ENCODE data around the gene KPNA2. TPM values are rescaled to one million over a fixed set of nuclear protein-coding genes. Genes with fewer than 3 reads are reported as not detected.
A peak's percentile ranks its signal among the peaks of the same experiment; 100 is the strongest.
"Not testable (repeated sequence)": the region's sequence is repeated elsewhere in the genome, so short reads cannot be mapped to it uniquely, and the experiment has no call there.

KPNA2 gene
- total RNA-seq, 1 donor from 2014 or later, result 104 TPM

- Mint-ChIP-seq H3K27me3 (ENCODE audit: unreplicated experiment) (peaks cover 2% of the 10 kb centered on the region), H3K4me1 (ENCODE audit: unreplicated experiment) (peaks cover 15% of the 10 kb centered on the region), H3K9me3 (ENCODE audit: unreplicated experiment) (no peaks in the 10 kb centered on the region), H3K36me3 (ENCODE audit: low read depth, unreplicated experiment) (no peaks in the 10 kb centered on the region), H3K4me3 (ENCODE audit: unreplicated experiment) (no peak overlapping the region), H3K27ac (ENCODE audit: unreplicated experiment) (peak overlapping the region; percentile 93)
- TF ChIP-seq CTCF (IDR thresholded peaks at IDR 0.05; ENCODE audit: unreplicated experiment), result no peak
- DNase-seq (ENCODE audit: low spot score), result no peak
These were observed 18.9 kb downstream of the KPNA2 start for GRCh38 chr17:68054296-68054900.

GRCh38 chr17:68057531-68057952 is 22.0 kb downstream of the KPNA2 start:
- Mint-ChIP-seq H3K9me3 (ENCODE audit: unreplicated experiment) (no peaks in the 10 kb centered on the region), H3K27ac (ENCODE audit: unreplicated experiment) (no peak overlapping the region), H3K36me3 (ENCODE audit: low read depth, unreplicated experiment) (no peaks in the 10 kb centered on the region), H3K4me3 (ENCODE audit: unreplicated experiment) (no peak overlapping the region), H3K4me1 (ENCODE audit: unreplicated experiment) (peaks cover 19% of the 10 kb centered on the region), H3K27me3 (ENCODE audit: unreplicated experiment) (peaks cover 2% of the 10 kb centered on the region)
- TF ChIP-seq CTCF (IDR thresholded peaks at IDR 0.05; ENCODE audit: unreplicated experiment), result no peak
- DNase-seq (ENCODE audit: low spot score), result peak; percentile 29

DNA sequence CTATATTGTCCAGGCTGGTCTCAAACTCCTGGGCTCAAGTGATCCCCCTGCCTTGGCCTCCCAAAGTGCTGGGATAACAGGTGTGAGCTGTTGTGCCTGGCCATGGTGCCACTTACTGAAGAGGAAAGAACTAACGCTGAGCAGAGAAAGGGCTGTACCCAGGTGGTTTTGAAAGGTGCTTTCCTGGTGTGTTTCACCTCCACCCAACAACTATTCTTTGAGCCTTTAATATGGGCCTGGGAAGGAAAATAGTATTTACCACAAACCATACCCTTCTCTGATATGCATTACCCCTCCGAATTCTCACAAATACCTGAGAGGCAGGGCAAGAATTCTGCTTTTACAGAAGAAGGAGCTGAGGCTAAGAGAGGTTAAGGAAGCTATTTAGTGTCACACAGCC is 24.8 kb downstream of the KPNA2 start:
- Mint-ChIP-seq H3K4me3 (ENCODE audit: unreplicated experiment) (no peak overlapping the region), H3K9me3 (ENCODE audit: unreplicated experiment) (no peaks in the 10 kb centered on the region), H3K27ac (ENCODE audit: unreplicated experiment) (no peak overlapping the region), H3K27me3 (ENCODE audit: unreplicated experiment) (peaks cover 3% of the 10 kb centered on the region), H3K4me1 (ENCODE audit: unreplicated experiment) (peaks cover 5% of the 10 kb centered on the region), H3K36me3 (ENCODE audit: low read depth, unreplicated experiment) (no peaks in the 10 kb centered on the region)
- no peak for DNase-seq (ENCODE audit: low spot score)
- TF ChIP-seq CTCF (IDR thresholded peaks at IDR 0.05; ENCODE audit: unreplicated experiment), result no peak

DNA sequence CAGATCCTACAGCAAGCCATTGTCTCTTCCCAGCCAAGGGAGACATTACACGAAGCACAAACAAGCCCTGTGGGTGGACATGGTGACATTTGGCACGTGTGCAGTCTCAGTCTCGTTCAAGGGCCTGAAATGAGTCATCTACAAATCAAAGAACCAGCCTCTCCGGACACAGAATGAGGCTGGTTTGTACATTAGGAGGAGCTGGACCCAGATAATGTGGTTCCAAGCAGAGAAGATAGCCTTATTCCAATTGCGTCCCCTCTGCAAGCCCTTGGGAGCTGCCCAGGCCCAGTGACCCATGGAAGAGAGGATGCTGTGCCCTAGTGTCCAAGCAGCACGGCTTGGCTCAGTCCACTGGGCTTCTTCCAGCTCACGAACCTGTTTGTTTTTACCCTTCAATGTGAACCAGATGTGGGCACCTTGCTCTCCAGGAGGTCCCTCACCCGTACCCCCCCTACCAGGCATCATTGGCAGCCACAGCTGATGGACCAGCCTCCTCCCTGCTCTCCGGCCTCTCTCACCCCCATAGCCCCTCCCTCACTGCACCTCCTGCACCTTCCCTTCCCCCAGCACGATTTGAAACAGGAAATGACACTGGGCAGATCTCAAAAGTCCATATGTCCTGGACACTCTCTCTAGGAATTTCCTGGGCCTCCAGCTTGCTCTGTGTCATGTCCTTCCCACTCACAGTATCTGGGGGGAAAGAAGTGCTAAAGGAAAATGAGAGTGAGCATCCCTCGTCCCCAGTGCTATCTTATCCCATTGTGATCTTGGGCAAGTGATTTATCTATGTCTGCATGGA is 26.2 kb downstream of the KPNA2 start:
- Mint-ChIP-seq H3K36me3 (ENCODE audit: low read depth, unreplicated experiment) (no peaks in the 10 kb centered on the region), H3K27me3 (ENCODE audit: unreplicated experiment) (peaks cover 3% of the 10 kb centered on the region), H3K27ac (ENCODE audit: unreplicated experiment) (no peak overlapping the region), H3K4me1 (ENCODE audit: unreplicated experiment) (peaks cover 5% of the 10 kb centered on the region), H3K4me3 (ENCODE audit: unreplicated experiment) (no peak overlapping the region), H3K9me3 (ENCODE audit: unreplicated experiment) (no peaks in the 10 kb centered on the region)
- no peak for DNase-seq (ENCODE audit: low spot score)
- no peak for TF ChIP-seq CTCF (IDR thresholded peaks at IDR 0.05; ENCODE audit: unreplicated experiment)

GRCh38 chr17:68065366-68065765 is 29.8 kb downstream of the KPNA2 start:
- not testable (repeated sequence) for H3K4me1 Mint-ChIP-seq (ENCODE audit: unreplicated experiment); H3K27me3 Mint-ChIP-seq (ENCODE audit: unreplicated experiment); H3K27ac Mint-ChIP-seq (ENCODE audit: unreplicated experiment); DNase-seq (ENCODE audit: low spot score); H3K36me3 Mint-ChIP-seq (ENCODE audit: low read depth, unreplicated experiment); H3K9me3 Mint-ChIP-seq (ENCODE audit: unreplicated experiment); H3K4me3 Mint-ChIP-seq (ENCODE audit: unreplicated experiment)

GRCh38 chr17:68068512-68068911 is 33.0 kb downstream of the KPNA2 start:
- H3K36me3 Mint-ChIP-seq (ENCODE audit: low read depth, unreplicated experiment); H3K9me3 Mint-ChIP-seq (ENCODE audit: unreplicated experiment); H3K4me3 Mint-ChIP-seq (ENCODE audit: unreplicated experiment); H3K27ac Mint-ChIP-seq (ENCODE audit: unreplicated experiment); DNase-seq (ENCODE audit: low spot score); H3K4me1 Mint-ChIP-seq (ENCODE audit: unreplicated experiment); H3K27me3 Mint-ChIP-seq (ENCODE audit: unreplicated experiment): not testable (repeated sequence)

DNA sequence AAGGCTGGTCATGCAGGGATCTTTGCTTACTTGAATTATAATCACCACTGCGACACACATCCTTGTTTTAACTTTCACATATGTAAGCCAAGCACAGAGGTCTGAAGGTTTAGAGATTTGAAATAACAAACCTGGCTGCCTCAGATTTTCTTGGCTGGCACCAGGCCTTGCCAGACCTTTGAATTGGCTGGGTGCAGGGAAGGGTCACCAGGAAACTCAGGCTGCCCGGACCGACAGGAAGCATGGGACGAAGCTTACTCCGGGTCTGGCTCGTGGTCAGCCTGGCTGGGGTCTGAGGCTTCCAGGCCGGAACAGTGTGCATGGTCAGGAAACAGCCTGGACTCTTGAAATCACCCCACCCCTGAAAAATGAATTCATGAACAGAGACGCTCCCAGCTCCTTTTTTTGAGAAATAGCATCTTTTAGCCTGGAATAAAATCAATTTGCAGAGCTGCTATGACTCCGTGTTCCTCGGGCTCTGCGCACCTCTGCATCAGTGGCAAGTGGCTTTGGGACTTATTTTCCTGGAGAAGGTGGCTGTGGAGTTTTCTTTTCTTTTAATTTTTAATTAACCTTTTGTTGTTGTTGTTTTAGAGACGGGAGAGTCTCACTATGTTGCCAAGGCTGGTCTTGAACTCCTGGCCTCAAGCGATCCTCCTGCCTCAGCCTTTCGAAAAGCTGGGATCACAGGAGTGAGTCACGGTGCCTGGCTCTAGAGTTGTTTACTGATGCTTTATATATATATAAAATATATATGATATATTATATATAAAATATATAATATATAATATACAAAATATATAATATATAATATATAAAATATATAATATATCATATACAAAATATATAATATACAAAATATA is 35.3 kb downstream of the KPNA2 start:
- not testable (repeated sequence) for H3K36me3 Mint-ChIP-seq (ENCODE audit: low read depth, unreplicated experiment); H3K27ac Mint-ChIP-seq (ENCODE audit: unreplicated experiment); H3K4me1 Mint-ChIP-seq (ENCODE audit: unreplicated experiment); H3K4me3 Mint-ChIP-seq (ENCODE audit: unreplicated experiment); DNase-seq (ENCODE audit: low spot score); H3K9me3 Mint-ChIP-seq (ENCODE audit: unreplicated experiment); H3K27me3 Mint-ChIP-seq (ENCODE audit: unreplicated experiment)
